Liver (tissue), 9 donors: ENCODE results near the gene SBF2. TPM values are rescaled to one million over a fixed set of nuclear protein-coding genes. Genes with fewer than 3 reads are reported as not detected.

Source experiments
- DNase-seq: peaks from one replicate; pipeline ENCODE4 v3.0.0-alpha.2; 2017; ENCODE audit warnings: low spot score
- H3K27ac ChIP-seq, 2 donors: one replicate each; pipeline ENCODE4 v1.7.0; 2013; ENCODE audit warnings: inconsistent platforms in 2 of 2, low read length in 2 of 2, control low read depth in 1 of 2, low read depth in 1 of 2, mild to moderate bottlenecking in 1 of 2
- H3K27me3 ChIP-seq, 4 donors: one replicate each; pipeline versions ENCODE4 v1.6.1 to v1.7.0; 2013; ENCODE audit warnings: low read length in 3 of 4, inconsistent platforms in 1 of 4, mild to moderate bottlenecking in 1 of 4, moderate library complexity in 1 of 4; ENCODE audit not compliant: control insufficient read depth in 4 of 4, insufficient read depth in 4 of 4
- H3K36me3 ChIP-seq, 4 donors: one replicate each; pipeline versions ENCODE4 v1.6.1 to v1.7.0; 2013; ENCODE audit warnings: low read length in 3 of 4, mild to moderate bottlenecking in 3 of 4, low read depth in 1 of 4, moderate library complexity in 1 of 4; ENCODE audit not compliant: control insufficient read depth in 4 of 4, insufficient read depth in 3 of 4
- H3K4me1 ChIP-seq, 4 donors: one replicate each; pipeline versions ENCODE4 v1.6.1 to v1.7.0; 2013; ENCODE audit warnings: low read length in 3 of 4, mild to moderate bottlenecking in 3 of 4, moderate library complexity in 1 of 4; ENCODE audit not compliant: control insufficient read depth in 4 of 4, insufficient read depth in 4 of 4
- H3K4me3 ChIP-seq, 3 donors: one replicate each; pipeline versions ENCODE4 v1.6.1 to v1.7.0; 2013; ENCODE audit warnings: low read length in 3 of 3, control low read depth in 1 of 3, low read depth in 1 of 3, mild to moderate bottlenecking in 1 of 3
- H3K9ac ChIP-seq, 2 donors: one replicate each; pipeline ENCODE4 v1.7.0; 2013; ENCODE audit warnings: low read length in 2 of 2, mild to moderate bottlenecking in 2 of 2, moderate library complexity in 2 of 2, control low read depth in 1 of 2, low read depth in 1 of 2
- H3K9me3 ChIP-seq, 4 donors: one replicate each; pipeline versions ENCODE4 v1.6.1 to v1.7.0; 2013; ENCODE audit warnings: low read length in 3 of 4; ENCODE audit not compliant: control insufficient read depth in 4 of 4
- CTCF ChIP-seq: fragments of 150-350 bp; IDR thresholded peaks from 2 replicates; pipeline ENCODE4 v1.5.1; 2017; ENCODE audit warnings: improper control_type of control experiment, low read depth, low read length; ENCODE audit not compliant: missing input control
- JUND ChIP-seq, 2 donors: IDR thresholded peaks; 2 replicates each; pipeline ENCODE4 v1.6.1; 2016; ENCODE audit warnings: antibody characterized with exemption in 2 of 2
- SP1 ChIP-seq: IDR thresholded peaks from 2 replicates; pipeline ENCODE4 v1.6.1; 2018; ENCODE audit warnings: antibody characterized with exemption, mild to moderate bottlenecking
- TAF1 ChIP-seq: conservative IDR thresholded peaks from 2 replicates; pipeline ENCODE4 v1.6.1; 2016; ENCODE audit warnings: antibody characterized with exemption, mild to moderate bottlenecking
- YY1 ChIP-seq: IDR thresholded peaks from 2 replicates; pipeline ENCODE4 v1.6.1; 2016; ENCODE audit warnings: antibody characterized with exemption, mild to moderate bottlenecking
- WGBS: extraction: QIAGEN DNeasy Blood & Tissue Kit; methylation state at CpG from one replicate; pipeline ENCODE4 v1.1.7; 2013; 5-methylcytosine and 5-hydroxymethylcytosine counted together
- polyA plus RNA-seq, 2 donors: library from polyadenylated mRNA; stranded (reverse) in 1 of 2; unstranded in 1 of 2; fragments of 200-250 nt in 1 of 2; fragments of >200 nt in 1 of 2; fragmentation: Nextera tagmentation in 1 of 2; extraction: Ambion mirVana in 1 of 2; gene quantifications; one replicate each; pipeline versions ENCODE4 v1.2.1 to v1.2.3, GENCODE V29; 2013 to 2015
- total RNA-seq, 2 donors: library from RNA; depleted of rRNA; stranded (reverse); fragments of >200 nt; gene quantifications; one replicate each; pipeline ENCODE4 v1.2.3, GENCODE V29; 2014
- TF ChIP-seq, protein P1 (sequence below): IDR thresholded peaks from 2 replicates; pipeline ENCODE4 v1.6.1; 2016; ENCODE audit warnings: antibody characterized with exemption, mild to moderate bottlenecking
- TF ChIP-seq, protein P2 (sequence below): IDR thresholded peaks from 2 replicates; pipeline ENCODE4 v1.6.1; 2016; ENCODE audit warnings: antibody characterized with exemption
- donor health status: healthy.
- donor health status: healthy.
- donor health status: healthy.
- donor health status: healthy.
- donor health status: healthy.

Gene SBF2
- total and polyA plus RNA-seq, 4 donors, result 7.5 to 31.3 (median 14.7) TPM

- no peak for DNase-seq
- Histone ChIP-seq H3K4me1 (no peaks in the 10 kb centered on the region), H3K4me3 (no peak overlapping the region), H3K9me3 (no peaks in the 10 kb centered on the region), H3K27ac (no peak overlapping the region), H3K27me3 (no peaks in the 10 kb centered on the region), H3K9ac (no peak overlapping the region), H3K36me3 (no peaks in the 10 kb centered on the region)
- TF ChIP-seq JUND (IDR thresholded peaks at IDR 0.05), result no peak
- no peak for TF ChIP-seq YY1
- no peak for TF ChIP-seq TAF1
- WGBS, result 87% methylated on average over 1 of the region's 1 CpG
Observed at GRCh38 chr11:10118865-10119264, 175.2 kb downstream of the SBF2 start.

DNA sequence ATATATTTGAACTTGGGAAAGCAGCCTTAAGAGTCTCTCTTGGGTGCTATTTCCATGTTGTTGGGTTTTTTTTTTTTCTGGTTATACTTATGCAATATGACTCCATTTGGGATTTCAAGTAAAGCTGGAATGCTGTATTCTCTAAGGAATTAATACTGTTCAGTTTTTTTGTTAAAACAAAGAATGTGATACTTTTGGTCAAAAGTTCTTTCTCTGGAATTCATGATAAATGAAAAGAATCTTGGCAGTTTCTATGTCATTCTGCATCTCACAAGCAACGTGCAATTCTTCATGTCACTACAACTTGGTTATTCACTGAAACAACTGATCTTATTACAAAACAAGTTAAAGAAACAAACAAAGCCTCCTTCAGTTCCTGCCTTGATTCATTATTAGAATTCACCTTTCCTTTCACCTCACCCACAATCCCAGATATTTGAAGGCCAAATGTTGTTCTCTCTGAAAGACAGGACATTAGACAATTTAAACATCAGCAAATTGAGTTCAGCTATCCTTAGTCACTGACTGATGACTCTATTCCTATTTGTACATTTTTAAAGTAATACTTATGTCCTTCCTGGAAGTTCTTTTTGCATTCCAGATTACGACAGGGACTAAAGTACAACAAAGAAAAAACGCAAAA, 176.2 kb downstream of the SBF2 start:
- no peaks in the 10 kb centered on the region for H3K27me3 ChIP-seq
- H3K9me3 ChIP-seq, result no peaks in the 10 kb centered on the region
- H3K9ac ChIP-seq, result no peak overlapping the region
- no peak overlapping the region for H3K4me3 ChIP-seq
- no peak for DNase-seq
- TF ChIP-seq, protein P1, sequence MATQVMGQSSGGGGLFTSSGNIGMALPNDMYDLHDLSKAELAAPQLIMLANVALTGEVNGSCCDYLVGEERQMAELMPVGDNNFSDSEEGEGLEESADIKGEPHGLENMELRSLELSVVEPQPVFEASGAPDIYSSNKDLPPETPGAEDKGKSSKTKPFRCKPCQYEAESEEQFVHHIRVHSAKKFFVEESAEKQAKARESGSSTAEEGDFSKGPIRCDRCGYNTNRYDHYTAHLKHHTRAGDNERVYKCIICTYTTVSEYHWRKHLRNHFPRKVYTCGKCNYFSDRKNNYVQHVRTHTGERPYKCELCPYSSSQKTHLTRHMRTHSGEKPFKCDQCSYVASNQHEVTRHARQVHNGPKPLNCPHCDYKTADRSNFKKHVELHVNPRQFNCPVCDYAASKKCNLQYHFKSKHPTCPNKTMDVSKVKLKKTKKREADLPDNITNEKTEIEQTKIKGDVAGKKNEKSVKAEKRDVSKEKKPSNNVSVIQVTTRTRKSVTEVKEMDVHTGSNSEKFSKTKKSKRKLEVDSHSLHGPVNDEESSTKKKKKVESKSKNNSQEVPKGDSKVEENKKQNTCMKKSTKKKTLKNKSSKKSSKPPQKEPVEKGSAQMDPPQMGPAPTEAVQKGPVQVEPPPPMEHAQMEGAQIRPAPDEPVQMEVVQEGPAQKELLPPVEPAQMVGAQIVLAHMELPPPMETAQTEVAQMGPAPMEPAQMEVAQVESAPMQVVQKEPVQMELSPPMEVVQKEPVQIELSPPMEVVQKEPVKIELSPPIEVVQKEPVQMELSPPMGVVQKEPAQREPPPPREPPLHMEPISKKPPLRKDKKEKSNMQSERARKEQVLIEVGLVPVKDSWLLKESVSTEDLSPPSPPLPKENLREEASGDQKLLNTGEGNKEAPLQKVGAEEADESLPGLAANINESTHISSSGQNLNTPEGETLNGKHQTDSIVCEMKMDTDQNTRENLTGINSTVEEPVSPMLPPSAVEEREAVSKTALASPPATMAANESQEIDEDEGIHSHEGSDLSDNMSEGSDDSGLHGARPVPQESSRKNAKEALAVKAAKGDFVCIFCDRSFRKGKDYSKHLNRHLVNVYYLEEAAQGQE, result no peak
- TF ChIP-seq CTCF (no peak), SP1 (no peak)
- TF ChIP-seq, protein P2, sequence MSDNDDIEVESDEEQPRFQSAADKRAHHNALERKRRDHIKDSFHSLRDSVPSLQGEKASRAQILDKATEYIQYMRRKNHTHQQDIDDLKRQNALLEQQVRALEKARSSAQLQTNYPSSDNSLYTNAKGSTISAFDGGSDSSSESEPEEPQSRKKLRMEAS, result no peak
- H3K4me1 ChIP-seq, result no peaks in the 10 kb centered on the region
- 69% methylated on average over 3 of the region's 3 CpGs for WGBS
- no peaks in the 10 kb centered on the region for H3K36me3 ChIP-seq
- peak overlapping the region in 1 of 2 donors; percentile 51 for H3K27ac ChIP-seq

DNA sequence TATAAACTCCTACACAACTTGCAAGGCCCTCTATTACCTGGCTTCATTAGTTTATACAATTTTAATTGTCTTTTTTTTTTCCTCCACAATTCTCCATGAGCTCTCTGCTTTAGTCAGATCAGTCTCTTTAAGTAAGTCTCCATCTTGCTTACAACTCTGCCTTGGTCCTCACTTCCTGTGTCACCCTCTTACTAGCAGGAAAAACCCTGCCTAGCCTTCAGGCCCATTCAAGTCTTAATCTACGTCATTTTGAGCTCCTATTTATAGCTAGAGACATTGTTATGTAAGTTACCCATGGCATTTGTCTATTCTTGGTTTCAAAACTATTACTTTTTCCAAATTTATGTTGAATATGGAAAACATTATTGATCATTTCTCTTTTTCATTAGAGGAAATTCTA, 177.4 kb downstream of the SBF2 start:
- Histone ChIP-seq H3K36me3 (no peaks in the 10 kb centered on the region), H3K4me3 (no peak overlapping the region), H3K9me3 (no peaks in the 10 kb centered on the region), H3K27me3 (no peaks in the 10 kb centered on the region), H3K9ac (no peak overlapping the region), H3K4me1 (no peaks in the 10 kb centered on the region), H3K27ac (no peak overlapping the region)
- TF ChIP-seq YY1, result no peak
- 85% methylated on average over 1 of the region's 1 CpG for WGBS
- no peak for DNase-seq
